Keratinocyte (primary cell): Measurements from ENCODE around the gene ANKRD18A.

ENCODE experiments used
- EZH2 ChIP-seq: IDR thresholded peaks from one replicate; pipeline ENCODE4 v1.6.1; 2012; ENCODE audit warnings: inconsistent platforms, mild to moderate bottlenecking, low read length, moderate library complexity
- TF ChIP-seq, protein P1 (sequence below), 3 experiments: IDR thresholded peaks in 1 of 3; conservative IDR thresholded peaks in 1 of 3; optimal IDR thresholded peaks in 1 of 3; 2 replicates in 2 of 3; 3 replicates in 1 of 3; pipeline versions ENCODE3 to v1.5.1; 2011; ENCODE audit warnings: low read length in 3 of 3, mild to moderate bottlenecking in 3 of 3, moderate library complexity in 2 of 3, control low read depth in 1 of 3, inconsistent platforms in 1 of 3; ENCODE audit not compliant: insufficient read depth in 2 of 3; ENCODE audit errors: extremely low read depth in 1 of 3

GRCh38 chr9:38643815-38644173 lies 23.4 kb upstream of the ANKRD18A start:
- TF ChIP-seq, protein P1, sequence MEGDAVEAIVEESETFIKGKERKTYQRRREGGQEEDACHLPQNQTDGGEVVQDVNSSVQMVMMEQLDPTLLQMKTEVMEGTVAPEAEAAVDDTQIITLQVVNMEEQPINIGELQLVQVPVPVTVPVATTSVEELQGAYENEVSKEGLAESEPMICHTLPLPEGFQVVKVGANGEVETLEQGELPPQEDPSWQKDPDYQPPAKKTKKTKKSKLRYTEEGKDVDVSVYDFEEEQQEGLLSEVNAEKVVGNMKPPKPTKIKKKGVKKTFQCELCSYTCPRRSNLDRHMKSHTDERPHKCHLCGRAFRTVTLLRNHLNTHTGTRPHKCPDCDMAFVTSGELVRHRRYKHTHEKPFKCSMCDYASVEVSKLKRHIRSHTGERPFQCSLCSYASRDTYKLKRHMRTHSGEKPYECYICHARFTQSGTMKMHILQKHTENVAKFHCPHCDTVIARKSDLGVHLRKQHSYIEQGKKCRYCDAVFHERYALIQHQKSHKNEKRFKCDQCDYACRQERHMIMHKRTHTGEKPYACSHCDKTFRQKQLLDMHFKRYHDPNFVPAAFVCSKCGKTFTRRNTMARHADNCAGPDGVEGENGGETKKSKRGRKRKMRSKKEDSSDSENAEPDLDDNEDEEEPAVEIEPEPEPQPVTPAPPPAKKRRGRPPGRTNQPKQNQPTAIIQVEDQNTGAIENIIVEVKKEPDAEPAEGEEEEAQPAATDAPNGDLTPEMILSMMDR (optimal IDR thresholded peaks at IDR 0.05 in 1 of 3, IDR thresholded peaks at IDR 0.05 in 1 of 3, conservative IDR thresholded peaks at IDR 0.05 in 1 of 3; ENCODE audit: extremely low read depth in 1 of 3, insufficient read depth in 2 of 3, low read length in 3 of 3) = no peak
- no peak for TF ChIP-seq EZH2
